ENCODE measurements around the gene FAM156A. TPM values are rescaled to one million over a fixed set of nuclear protein-coding genes. Genes with fewer than 3 reads are reported as not detected.
A peak's percentile ranks its signal among the peaks of the same experiment; 100 is the strongest.

The FAM156A gene
- total and polyA plus RNA-seq, 2 of the 8 experiments (the other 6 are each of a cell fraction or from before 2014, with no cell fraction given): 11.7 to 13.6 TPM

DNA sequence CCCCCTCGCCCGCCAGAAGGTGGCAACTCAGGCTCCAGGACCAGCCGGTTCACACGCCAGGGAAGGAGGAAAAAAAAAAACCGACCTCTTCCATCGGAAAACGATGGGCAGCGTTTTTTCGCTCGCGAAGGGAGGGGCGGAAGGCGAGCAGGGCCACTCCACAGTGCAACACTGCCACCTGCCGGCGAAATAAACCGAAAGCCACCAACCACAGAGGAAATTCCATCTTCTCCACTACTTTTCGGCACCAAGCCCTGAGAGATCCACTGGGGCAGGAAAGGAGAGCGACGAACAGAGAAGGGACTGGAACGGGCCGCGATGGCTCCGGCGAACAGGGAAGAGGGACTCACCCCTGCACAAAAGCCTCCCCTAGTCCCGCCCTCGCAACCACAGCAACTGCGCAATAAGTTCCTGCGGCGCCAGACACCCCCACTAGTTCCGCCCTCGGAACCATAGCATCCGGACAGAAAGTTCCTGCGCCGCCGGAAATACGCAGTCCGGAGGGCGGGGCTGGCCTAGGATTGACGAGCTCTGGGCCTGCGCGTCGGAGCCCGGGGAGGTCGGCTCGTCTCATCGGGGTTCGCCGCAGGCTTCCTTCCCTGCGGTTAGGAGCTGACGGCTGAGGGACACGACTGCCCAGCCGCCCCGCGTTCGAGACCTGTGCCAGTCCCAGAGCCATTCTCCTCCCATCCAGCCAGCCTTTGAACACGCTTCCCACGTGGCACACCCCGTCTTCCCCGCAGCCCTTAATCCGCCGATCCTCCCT lies 23.4 kb downstream of the FAM156A start (continued):
- TF ChIP-seq, protein P1, sequence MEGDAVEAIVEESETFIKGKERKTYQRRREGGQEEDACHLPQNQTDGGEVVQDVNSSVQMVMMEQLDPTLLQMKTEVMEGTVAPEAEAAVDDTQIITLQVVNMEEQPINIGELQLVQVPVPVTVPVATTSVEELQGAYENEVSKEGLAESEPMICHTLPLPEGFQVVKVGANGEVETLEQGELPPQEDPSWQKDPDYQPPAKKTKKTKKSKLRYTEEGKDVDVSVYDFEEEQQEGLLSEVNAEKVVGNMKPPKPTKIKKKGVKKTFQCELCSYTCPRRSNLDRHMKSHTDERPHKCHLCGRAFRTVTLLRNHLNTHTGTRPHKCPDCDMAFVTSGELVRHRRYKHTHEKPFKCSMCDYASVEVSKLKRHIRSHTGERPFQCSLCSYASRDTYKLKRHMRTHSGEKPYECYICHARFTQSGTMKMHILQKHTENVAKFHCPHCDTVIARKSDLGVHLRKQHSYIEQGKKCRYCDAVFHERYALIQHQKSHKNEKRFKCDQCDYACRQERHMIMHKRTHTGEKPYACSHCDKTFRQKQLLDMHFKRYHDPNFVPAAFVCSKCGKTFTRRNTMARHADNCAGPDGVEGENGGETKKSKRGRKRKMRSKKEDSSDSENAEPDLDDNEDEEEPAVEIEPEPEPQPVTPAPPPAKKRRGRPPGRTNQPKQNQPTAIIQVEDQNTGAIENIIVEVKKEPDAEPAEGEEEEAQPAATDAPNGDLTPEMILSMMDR (IDR thresholded peaks at IDR 0.05; ENCODE audit: control extremely low read depth in 1 of 3, insufficient read depth in 1 of 3, low read depth in 1 of 3, low read length in 3 of 3): peak; percentile 48 to 69 (median 56)
- TF ChIP-seq, protein P2, sequence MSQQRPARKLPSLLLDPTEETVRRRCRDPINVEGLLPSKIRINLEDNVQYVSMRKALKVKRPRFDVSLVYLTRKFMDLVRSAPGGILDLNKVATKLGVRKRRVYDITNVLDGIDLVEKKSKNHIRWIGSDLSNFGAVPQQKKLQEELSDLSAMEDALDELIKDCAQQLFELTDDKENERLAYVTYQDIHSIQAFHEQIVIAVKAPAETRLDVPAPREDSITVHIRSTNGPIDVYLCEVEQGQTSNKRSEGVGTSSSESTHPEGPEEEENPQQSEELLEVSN (IDR thresholded peaks at IDR 0.05): no peak
- TF ChIP-seq JUND (IDR thresholded peaks at IDR 0.05; ENCODE audit: low read length) (peak; percentile 47; the same call in 1 of the 2 replicates), PHF8 (conservative IDR thresholded peaks at IDR 0.05; ENCODE audit: low read depth, low read length) (peak; percentile 59; the same call in 1 of the 2 replicates), GABPA (IDR thresholded peaks at IDR 0.05; ENCODE audit: borderline replicate concordance, insufficient read depth, low read length) (peak; percentile 62), RXRA (IDR thresholded peaks at IDR 0.05; ENCODE audit: insufficient read depth, low read depth, low read length) (no peak), CBX5 (IDR thresholded peaks at IDR 0.05; ENCODE audit: low read depth, low read length) (no peak), HDAC6 (IDR thresholded peaks at IDR 0.05; ENCODE audit: low read depth, low read length) (no peak)
- TF ChIP-seq, protein P3, sequence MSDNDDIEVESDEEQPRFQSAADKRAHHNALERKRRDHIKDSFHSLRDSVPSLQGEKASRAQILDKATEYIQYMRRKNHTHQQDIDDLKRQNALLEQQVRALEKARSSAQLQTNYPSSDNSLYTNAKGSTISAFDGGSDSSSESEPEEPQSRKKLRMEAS (IDR thresholded peaks at IDR 0.05): peak; percentile 45; the same call in 1 of the 2 replicates
